Frontal cortex (tissue), 4 donors: ENCODE measurements around the gene PCDHB11. TPM values are rescaled to one million over a fixed set of nuclear protein-coding genes. Genes with fewer than 3 reads are reported as not detected.
"Not testable (repeated sequence)": the region's sequence is repeated elsewhere in the genome, so short reads cannot be mapped to it uniquely, and the experiment has no call there.

Experiments
- DNase-seq, 2 donors: peaks; one replicate each; pipeline ENCODE4 v3.0.0; 2012; ENCODE audit warnings: low spot score in 2 of 2
- FAIRE-seq: peaks from 2 replicates; lab custom pipeline; 2012; peaks lifted over from hg19 to GRCh38; lab: Jason Lieb, UNC
- total RNA-seq: library from RNA; depleted of rRNA; stranded (reverse); fragments of >200 nt; gene quantifications from one replicate; pipeline ENCODE4 v1.2.3, GENCODE V29; 2014
- donor health status: control.
- donor health status: control.
- donor health status: control.

Gene PCDHB11
- total RNA-seq, 1 donor from 2014 or later: 13.0 TPM

- not testable (repeated sequence) for DNase-seq, FAIRE-seq
Observed at GRCh38 chr5:141184117-141184855, 15.1 kb upstream of the PCDHB11 start.

GRCh38 chr5:141186897-141187512, 12.4 kb upstream of the PCDHB11 start, which contains the start of gene PCDHB9:
PCDHB9 (plus strand) TSS chr5:141187161; CDS start chr5:141187319, 158 bp downstream.
- DNase-seq (no peak), FAIRE-seq (no peak)

GRCh38 chr5:141188682-141189081, 10.7 kb upstream of the PCDHB11 start:
- DNase-seq, FAIRE-seq: not testable (repeated sequence)

GRCh38 chr5:141189131-141189530, 10.3 kb upstream of the PCDHB11 start:
- not testable (repeated sequence) for FAIRE-seq, DNase-seq

- DNase-seq: no peak
- no peak for FAIRE-seq
Observed at GRCh38 chr5:141192110-141192725, 7.2 kb upstream of the PCDHB11 start, which contains the start of gene PCDHB10. PCDHB10 (plus strand) TSS chr5:141192353; CDS start chr5:141192553, 200 bp downstream.

GRCh38 chr5:141194332-141194731, 5.1 kb upstream of the PCDHB11 start:
- not testable (repeated sequence) for FAIRE-seq, DNase-seq

GRCh38 chr5:141196363-141196762, 3.1 kb upstream of the PCDHB11 start:
- no peak for FAIRE-seq
- DNase-seq: no peak

- FAIRE-seq, DNase-seq: not testable (repeated sequence)
Observed at GRCh38 chr5:141201126-141201525, 1.7 kb downstream of the PCDHB11 start.

- FAIRE-seq, DNase-seq: not testable (repeated sequence)
Observed at GRCh38 chr5:141201646-141202045, 2.2 kb downstream of the PCDHB11 start.

- DNase-seq (no peak), FAIRE-seq (no peak)
Observed at GRCh38 chr5:141208478-141208877, 9.1 kb downstream of the PCDHB11 start, which contains the start of gene PCDHB12. PCDHB12 (plus strand) TSS chr5:141208719; CDS start chr5:141208908, 189 bp downstream.

- not testable (repeated sequence) for DNase-seq, FAIRE-seq
Observed at GRCh38 chr5:141210281-141210680, 10.9 kb downstream of the PCDHB11 start.

- not testable (repeated sequence) for DNase-seq, FAIRE-seq
Observed at GRCh38 chr5:141210849-141211248, 11.4 kb downstream of the PCDHB11 start.

- DNase-seq, FAIRE-seq: not testable (repeated sequence)
Observed at GRCh38 chr5:141213656-141214339, 14.4 kb downstream of the PCDHB11 start, which contains the start of gene PCDHB13. PCDHB13 (plus strand) TSS chr5:141213919; CDS start chr5:141214124, 205 bp downstream.

- not testable (repeated sequence) for FAIRE-seq, DNase-seq
Observed at GRCh38 chr5:141214583-141214982, 15.2 kb downstream of the PCDHB11 start.

- DNase-seq, FAIRE-seq: not testable (repeated sequence)
Observed at GRCh38 chr5:141215504-141215903, 16.1 kb downstream of the PCDHB11 start.

GRCh38 chr5:141216035-141216434, 16.6 kb downstream of the PCDHB11 start:
- not testable (repeated sequence) for DNase-seq, FAIRE-seq

GRCh38 chr5:141223112-141223783, 23.8 kb downstream of the PCDHB11 start, which contains the start of gene PCDHB14:
PCDHB14 (plus strand) TSS chr5:141223343; CDS start chr5:141223506, 163 bp downstream.
- no peak for FAIRE-seq
- DNase-seq: no peak

GRCh38 chr5:141224844-141225243, 25.4 kb downstream of the PCDHB11 start:
- FAIRE-seq, DNase-seq: not testable (repeated sequence)

- FAIRE-seq, DNase-seq: not testable (repeated sequence)
Observed at GRCh38 chr5:141225421-141225820, 26.0 kb downstream of the PCDHB11 start.
